Measurements from ENCODE around the gene DERL3.

Gene DERL3

GRCh38 chr22:23816156-23816976, 22.4 kb downstream of the DERL3 start:
- TF ChIP-seq CTCF (IDR thresholded peaks at IDR 0.05; ENCODE audit: borderline replicate concordance, insufficient read depth, low read depth, low read length): no peak
- H3K4me3 ChIP-seq (ENCODE audit: low read depth, low read length): no peak overlapping the region

GRCh38 chr22:23815541-23816155, 23.2 kb downstream of the DERL3 start:
- TF ChIP-seq CTCF (IDR thresholded peaks at IDR 0.05; ENCODE audit: borderline replicate concordance, insufficient read depth, low read depth, low read length): no peak
- H3K4me3 ChIP-seq (ENCODE audit: low read depth, low read length): no peak overlapping the region

GRCh38 chr22:23812378-23812777, 26.4 kb downstream of the DERL3 start:
- no peak for TF ChIP-seq CTCF (IDR thresholded peaks at IDR 0.05; ENCODE audit: borderline replicate concordance, insufficient read depth, low read depth, low read length)
- no peak overlapping the region for H3K4me3 ChIP-seq (ENCODE audit: low read depth, low read length)

GRCh38 chr22:23806837-23807236, 32.0 kb downstream of the DERL3 start:
- no peak overlapping the region for H3K4me3 ChIP-seq (ENCODE audit: low read depth, low read length)
- TF ChIP-seq CTCF (IDR thresholded peaks at IDR 0.05; ENCODE audit: borderline replicate concordance, insufficient read depth, low read depth, low read length): no peak

GRCh38 chr22:23804781-23805291, 34.0 kb downstream of the DERL3 start:
- TF ChIP-seq CTCF (IDR thresholded peaks at IDR 0.05; ENCODE audit: borderline replicate concordance, insufficient read depth, low read depth, low read length): no peak
- H3K4me3 ChIP-seq (ENCODE audit: low read depth, low read length): no peak overlapping the region

- no peak overlapping the region for H3K4me3 ChIP-seq (ENCODE audit: low read depth, low read length)
- no peak for TF ChIP-seq CTCF (IDR thresholded peaks at IDR 0.05; ENCODE audit: borderline replicate concordance, insufficient read depth, low read depth, low read length)
Measured at GRCh38 chr22:23803001-23803819, 35.6 kb downstream of the DERL3 start.

Measured in GM12875 (cell line).